ENCODE data around the gene WNT7B. TPM values are rescaled to one million over a fixed set of nuclear protein-coding genes. Genes with fewer than 3 reads are reported as not detected.

The WNT7B gene
- total and polyA plus RNA-seq, 10 of the 15 experiments (the other 5 are each of a cell fraction or from before 2014, with no cell fraction given): 0.12 TPM; not detected in 9

GRCh38 chr22:45991098-45991497, 14.1 kb upstream of the WNT7B start (continued):
- TF ChIP-seq BCLAF1 (IDR thresholded peaks at IDR 0.05) (no peak), SPI1 (IDR thresholded peaks at IDR 0.05; ENCODE audit: borderline replicate concordance, insufficient read depth, low read depth, low read length) (no peak)

- no peak for FAIRE-seq
- no peak for TF ChIP-seq ETV6 (conservative IDR thresholded peaks at IDR 0.05 in 1 of 2, IDR thresholded peaks at IDR 0.05 in 1 of 2; ENCODE audit: borderline replicate concordance in 1 of 2, low read depth in 1 of 2)
- TF ChIP-seq SIN3A (IDR thresholded peaks at IDR 0.05; ENCODE audit: low read depth, low read length): no peak
- no peak for TF ChIP-seq EP300 (IDR thresholded peaks at IDR 0.05; ENCODE audit: borderline replicate concordance in 1 of 2, control insufficient read depth in 1 of 2, low read depth in 2 of 2, low read length in 2 of 2)
- no peak for TF ChIP-seq POLR2A (IDR thresholded peaks at IDR 0.05; ENCODE audit: low read depth, low read length)
- TF ChIP-seq BCLAF1 (IDR thresholded peaks at IDR 0.05): no peak
- no peak for TF ChIP-seq FOXK2 (IDR thresholded peaks at IDR 0.05)
- TF ChIP-seq MTA2 (IDR thresholded peaks at IDR 0.05; ENCODE audit: low read depth): no peak
- no peak for TF ChIP-seq ZNF592 (IDR thresholded peaks at IDR 0.05)
Measured at GRCh38 chr22:45987136-45987861, 10.3 kb upstream of the WNT7B start.

More at GRCh38 chr22:45987136-45987861, 10.3 kb upstream of the WNT7B start:
- H3K4me3 ChIP-seq: no peak overlapping the region
- DNase-seq (ENCODE audit: low read depth, low spot score): no peak
- ChIA-PET CTCF (interaction anchor here (0.7 to 1.4 kb wide), 2 partner anchors 123 to 129 kb away, joined by 4 to 8 read pairs; no protein-coding TSS in a partner anchor), POLR2A (no interaction called here), SMC1A (ENCODE audit: uncharacterized antibody, unreplicated experiment) (no interaction called here), RAD21 (ENCODE audit: unreplicated experiment) (no interaction called here)
- H3K4me2 ChIP-seq (ENCODE audit: control insufficient read depth, insufficient read depth): no peak overlapping the region
- intact Hi-C loops (cut with micrococcal nuclease; ENCODE audit: unreplicated experiment) (no loop called here), in situ Hi-C loops (cut with MboI) (no loop called here)
- no peaks in the 10 kb centered on the region for H3K36me3 ChIP-seq (ENCODE audit: control insufficient read depth in 2 of 2, insufficient read depth in 2 of 2, low read length in 1 of 2)
- no peak overlapping the region for H2AFZ ChIP-seq (ENCODE audit: control insufficient read depth, low read depth, low read length)
- no peaks in the 10 kb centered on the region for H3K4me1 ChIP-seq (ENCODE audit: control insufficient read depth, insufficient read depth, low read length)
- no peak overlapping the region for H3K9ac ChIP-seq (ENCODE audit: control insufficient read depth, insufficient read depth, low read length)
- no peaks in the 10 kb centered on the region for H4K20me1 ChIP-seq (ENCODE audit: control insufficient read depth, insufficient read depth)
- ATAC-seq: no peak
- no peaks in the 10 kb centered on the region for H3K79me2 ChIP-seq (ENCODE audit: control insufficient read depth, insufficient read depth, low read length)
- no peaks in the 10 kb centered on the region; the same call in 1 of the 3 replicates for H3K9me3 ChIP-seq (replicated peaks; ENCODE audit: control insufficient read depth, insufficient read depth, low read length)
- 29% methylated on average over 7 of the region's 7 CpGs for WGBS (ENCODE audit: insufficient coverage, insufficient replicate concordance, low lambda C conversion rate, missing lambda C conversion rate)
- BruUV-seq (replicated peaks): no TSS peak
- H3K27me3 ChIP-seq (replicated peaks in 1 of 2; ENCODE audit: control insufficient read depth in 2 of 2, insufficient read depth in 2 of 2, low read length in 1 of 2): peaks cover 0 to 3% of the 10 kb centered on the region in 2 experiments; a peak in 1 of 4 replicates
- H3K27ac ChIP-seq (ENCODE audit: control insufficient read depth, insufficient read depth): no peak overlapping the region
